ENCODE measurements around the gene PTRH1. TPM values are rescaled to one million over a fixed set of nuclear protein-coding genes. Genes with fewer than 3 reads are reported as not detected.

PTRH1 gene
- total and polyA plus RNA-seq, 10 of the 15 experiments (the other 5 are each of a cell fraction or from before 2014, with no cell fraction given) = 0.69 to 38.4 (median 10.2) TPM

DNA sequence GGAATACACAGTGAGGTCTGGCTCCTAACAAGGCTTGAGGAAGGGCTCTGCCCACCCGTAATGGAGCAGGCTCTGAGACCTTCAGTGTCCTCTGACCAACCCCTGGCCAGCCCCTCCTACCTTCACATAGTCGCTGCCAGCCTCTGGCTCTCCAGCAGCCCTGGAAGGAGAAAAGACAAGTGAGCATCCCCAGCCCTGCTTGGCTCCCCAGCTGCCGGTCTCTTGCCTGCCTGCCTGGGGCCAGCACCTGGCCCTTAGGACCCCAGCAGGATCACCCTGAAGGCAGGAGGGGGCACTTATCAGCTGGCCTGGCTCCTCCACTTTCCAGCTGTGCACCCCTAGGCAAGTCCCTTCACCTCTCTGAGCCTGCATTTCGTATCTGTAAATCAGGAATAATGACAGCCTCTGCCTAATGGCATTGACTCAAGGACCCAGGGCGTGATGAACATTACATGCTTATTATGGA, 46.1 kb upstream of the PTRH1 start (continued):
- TF ChIP-seq, protein P1, sequence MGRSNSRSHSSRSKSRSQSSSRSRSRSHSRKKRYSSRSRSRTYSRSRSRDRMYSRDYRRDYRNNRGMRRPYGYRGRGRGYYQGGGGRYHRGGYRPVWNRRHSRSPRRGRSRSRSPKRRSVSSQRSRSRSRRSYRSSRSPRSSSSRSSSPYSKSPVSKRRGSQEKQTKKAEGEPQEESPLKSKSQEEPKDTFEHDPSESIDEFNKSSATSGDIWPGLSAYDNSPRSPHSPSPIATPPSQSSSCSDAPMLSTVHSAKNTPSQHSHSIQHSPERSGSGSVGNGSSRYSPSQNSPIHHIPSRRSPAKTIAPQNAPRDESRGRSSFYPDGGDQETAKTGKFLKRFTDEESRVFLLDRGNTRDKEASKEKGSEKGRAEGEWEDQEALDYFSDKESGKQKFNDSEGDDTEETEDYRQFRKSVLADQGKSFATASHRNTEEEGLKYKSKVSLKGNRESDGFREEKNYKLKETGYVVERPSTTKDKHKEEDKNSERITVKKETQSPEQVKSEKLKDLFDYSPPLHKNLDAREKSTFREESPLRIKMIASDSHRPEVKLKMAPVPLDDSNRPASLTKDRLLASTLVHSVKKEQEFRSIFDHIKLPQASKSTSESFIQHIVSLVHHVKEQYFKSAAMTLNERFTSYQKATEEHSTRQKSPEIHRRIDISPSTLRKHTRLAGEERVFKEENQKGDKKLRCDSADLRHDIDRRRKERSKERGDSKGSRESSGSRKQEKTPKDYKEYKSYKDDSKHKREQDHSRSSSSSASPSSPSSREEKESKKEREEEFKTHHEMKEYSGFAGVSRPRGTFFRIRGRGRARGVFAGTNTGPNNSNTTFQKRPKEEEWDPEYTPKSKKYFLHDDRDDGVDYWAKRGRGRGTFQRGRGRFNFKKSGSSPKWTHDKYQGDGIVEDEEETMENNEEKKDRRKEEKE (IDR thresholded peaks at IDR 0.05) = no peak
- TF ChIP-seq HDGF (IDR thresholded peaks at IDR 0.05) (no peak), E2F8 (IDR thresholded peaks at IDR 0.05; ENCODE audit: low read depth, partially characterized antibody) (no peak), TCF3 (IDR thresholded peaks at IDR 0.05; ENCODE audit: borderline replicate concordance, insufficient read depth, low read depth, low read length) (no peak), PAX5 (IDR thresholded peaks at IDR 0.05; ENCODE audit: borderline replicate concordance, low read depth, low read length) (no peak)

DNA sequence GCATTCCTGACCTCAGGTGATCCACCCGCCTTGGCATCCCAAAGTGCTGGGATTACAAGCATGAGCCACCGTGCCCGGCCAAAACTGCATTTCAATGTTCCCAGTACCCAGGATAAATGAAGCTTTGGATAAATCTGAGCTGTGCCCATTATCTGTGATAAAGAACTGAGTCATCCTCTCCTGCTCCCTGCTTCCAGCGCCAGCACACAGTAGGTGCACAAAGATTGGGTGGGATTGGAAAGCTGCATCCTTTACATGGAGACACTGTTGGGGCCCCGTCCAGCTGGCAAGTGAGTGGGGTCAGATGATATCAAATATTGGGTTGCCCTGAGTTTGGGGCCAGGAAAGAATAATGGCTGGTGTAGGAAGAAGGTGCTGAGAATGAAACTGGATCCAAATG, 45.6 kb upstream of the PTRH1 start:
- H3K4me2 ChIP-seq (ENCODE audit: control insufficient read depth, insufficient read depth) = no peak overlapping the region
- FAIRE-seq = no peak
- TF ChIP-seq SREBF2 (IDR thresholded peaks at IDR 0.05; ENCODE audit: low read length) (no peak), EED (IDR thresholded peaks at IDR 0.05; ENCODE audit: low read depth) (no peak), MXI1 (IDR thresholded peaks at IDR 0.05; ENCODE audit: low read depth, low read length) (no peak), SMAD1 (IDR thresholded peaks at IDR 0.05; ENCODE audit: low read depth, partially characterized antibody) (no peak), SP1 (IDR thresholded peaks at IDR 0.05; ENCODE audit: low read depth, low read length) (no peak), HDAC6 (IDR thresholded peaks at IDR 0.05; ENCODE audit: unreplicated experiment) (no peak)
- TF ChIP-seq, protein P2, sequence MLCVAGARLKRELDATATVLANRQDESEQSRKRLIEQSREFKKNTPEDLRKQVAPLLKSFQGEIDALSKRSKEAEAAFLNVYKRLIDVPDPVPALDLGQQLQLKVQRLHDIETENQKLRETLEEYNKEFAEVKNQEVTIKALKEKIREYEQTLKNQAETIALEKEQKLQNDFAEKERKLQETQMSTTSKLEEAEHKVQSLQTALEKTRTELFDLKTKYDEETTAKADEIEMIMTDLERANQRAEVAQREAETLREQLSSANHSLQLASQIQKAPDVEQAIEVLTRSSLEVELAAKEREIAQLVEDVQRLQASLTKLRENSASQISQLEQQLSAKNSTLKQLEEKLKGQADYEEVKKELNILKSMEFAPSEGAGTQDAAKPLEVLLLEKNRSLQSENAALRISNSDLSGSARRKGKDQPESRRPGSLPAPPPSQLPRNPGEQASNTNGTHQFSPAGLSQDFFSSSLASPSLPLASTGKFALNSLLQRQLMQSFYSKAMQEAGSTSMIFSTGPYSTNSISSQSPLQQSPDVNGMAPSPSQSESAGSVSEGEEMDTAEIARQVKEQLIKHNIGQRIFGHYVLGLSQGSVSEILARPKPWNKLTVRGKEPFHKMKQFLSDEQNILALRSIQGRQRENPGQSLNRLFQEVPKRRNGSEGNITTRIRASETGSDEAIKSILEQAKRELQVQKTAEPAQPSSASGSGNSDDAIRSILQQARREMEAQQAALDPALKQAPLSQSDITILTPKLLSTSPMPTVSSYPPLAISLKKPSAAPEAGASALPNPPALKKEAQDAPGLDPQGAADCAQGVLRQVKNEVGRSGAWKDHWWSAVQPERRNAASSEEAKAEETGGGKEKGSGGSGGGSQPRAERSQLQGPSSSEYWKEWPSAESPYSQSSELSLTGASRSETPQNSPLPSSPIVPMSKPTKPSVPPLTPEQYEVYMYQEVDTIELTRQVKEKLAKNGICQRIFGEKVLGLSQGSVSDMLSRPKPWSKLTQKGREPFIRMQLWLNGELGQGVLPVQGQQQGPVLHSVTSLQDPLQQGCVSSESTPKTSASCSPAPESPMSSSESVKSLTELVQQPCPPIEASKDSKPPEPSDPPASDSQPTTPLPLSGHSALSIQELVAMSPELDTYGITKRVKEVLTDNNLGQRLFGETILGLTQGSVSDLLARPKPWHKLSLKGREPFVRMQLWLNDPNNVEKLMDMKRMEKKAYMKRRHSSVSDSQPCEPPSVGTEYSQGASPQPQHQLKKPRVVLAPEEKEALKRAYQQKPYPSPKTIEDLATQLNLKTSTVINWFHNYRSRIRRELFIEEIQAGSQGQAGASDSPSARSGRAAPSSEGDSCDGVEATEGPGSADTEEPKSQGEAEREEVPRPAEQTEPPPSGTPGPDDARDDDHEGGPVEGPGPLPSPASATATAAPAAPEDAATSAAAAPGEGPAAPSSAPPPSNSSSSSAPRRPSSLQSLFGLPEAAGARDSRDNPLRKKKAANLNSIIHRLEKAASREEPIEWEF (IDR thresholded peaks at IDR 0.05; ENCODE audit: insufficient replicate concordance, low read depth, low read length) = no peak

More for the DNA sequence above, 45.6 kb upstream of the PTRH1 start:
- intact Hi-C loops (cut with micrococcal nuclease; ENCODE audit: unreplicated experiment) = no loop called here
- Histone ChIP-seq H3K27ac (ENCODE audit: control insufficient read depth, insufficient read depth) (no peak overlapping the region), H3K4me1 (ENCODE audit: control insufficient read depth, insufficient read depth, low read length) (no peaks in the 10 kb centered on the region), H3K36me3 (ENCODE audit: control insufficient read depth in 2 of 2, insufficient read depth in 2 of 2, low read length in 1 of 2) (peaks cover under 1 to 8% of the 10 kb centered on the region in 2 experiments), H3K9me3 (replicated peaks; ENCODE audit: control insufficient read depth, insufficient read depth, low read length) (no peaks in the 10 kb centered on the region), H3K4me3 (no peak overlapping the region), H3K79me2 (ENCODE audit: control insufficient read depth, insufficient read depth, low read length) (no peaks in the 10 kb centered on the region; the same call in 1 of the 2 replicates), H3K27me3 (replicated peaks in 1 of 2; ENCODE audit: control insufficient read depth in 2 of 2, insufficient read depth in 2 of 2, low read length in 1 of 2) (no peaks in the 10 kb centered on the region), H4K20me1 (ENCODE audit: control insufficient read depth, insufficient read depth) (0 out of 2 replicates have a peak, but pooled peaks cover 2% of the 10 kb centered on the region), H3K9ac (ENCODE audit: control insufficient read depth, insufficient read depth, low read length) (no peak overlapping the region), H2AFZ (ENCODE audit: control insufficient read depth, low read depth, low read length) (no peak overlapping the region)
- POLR2A ChIA-PET = interaction anchor here (1.5 kb wide), 1 partner anchor 10 kb away, joined by 3 read pairs; no protein-coding TSS in a partner anchor
- DNase-seq (ENCODE audit: low read depth, low spot score) (no peak), ATAC-seq (no peak)
- in situ Hi-C loops (cut with MboI) = no loop called here
- RAD21 ChIA-PET (ENCODE audit: unreplicated experiment) = no interaction called here
- WGBS (ENCODE audit: insufficient coverage, insufficient replicate concordance, low lambda C conversion rate, missing lambda C conversion rate) = 100% methylated on average over 5 of the region's 5 CpGs
- SMC1A ChIA-PET (ENCODE audit: uncharacterized antibody, unreplicated experiment) = interaction anchor here (1.6 kb wide), 1 partner anchor 108 kb away, joined by 4 read pairs; no protein-coding TSS in a partner anchor
- no TSS peak for BruUV-seq (replicated peaks)
- CTCF ChIA-PET = interaction anchor here (1.3 to 1.4 kb wide), 2 partner anchors 10 to 109 kb away, joined by 3 to 4 read pairs; no protein-coding TSS in a partner anchor

Data from GM12878 (cell line).